Superior temporal gyrus (tissue), 1 donor: ENCODE results near the gene CCL21.

ENCODE experiments used
- DNase-seq: peaks from one replicate; pipeline ENCODE4 v3.0.0-alpha.2; 2016; ENCODE audit errors: extremely low spot score

CCL21 gene

DNA sequence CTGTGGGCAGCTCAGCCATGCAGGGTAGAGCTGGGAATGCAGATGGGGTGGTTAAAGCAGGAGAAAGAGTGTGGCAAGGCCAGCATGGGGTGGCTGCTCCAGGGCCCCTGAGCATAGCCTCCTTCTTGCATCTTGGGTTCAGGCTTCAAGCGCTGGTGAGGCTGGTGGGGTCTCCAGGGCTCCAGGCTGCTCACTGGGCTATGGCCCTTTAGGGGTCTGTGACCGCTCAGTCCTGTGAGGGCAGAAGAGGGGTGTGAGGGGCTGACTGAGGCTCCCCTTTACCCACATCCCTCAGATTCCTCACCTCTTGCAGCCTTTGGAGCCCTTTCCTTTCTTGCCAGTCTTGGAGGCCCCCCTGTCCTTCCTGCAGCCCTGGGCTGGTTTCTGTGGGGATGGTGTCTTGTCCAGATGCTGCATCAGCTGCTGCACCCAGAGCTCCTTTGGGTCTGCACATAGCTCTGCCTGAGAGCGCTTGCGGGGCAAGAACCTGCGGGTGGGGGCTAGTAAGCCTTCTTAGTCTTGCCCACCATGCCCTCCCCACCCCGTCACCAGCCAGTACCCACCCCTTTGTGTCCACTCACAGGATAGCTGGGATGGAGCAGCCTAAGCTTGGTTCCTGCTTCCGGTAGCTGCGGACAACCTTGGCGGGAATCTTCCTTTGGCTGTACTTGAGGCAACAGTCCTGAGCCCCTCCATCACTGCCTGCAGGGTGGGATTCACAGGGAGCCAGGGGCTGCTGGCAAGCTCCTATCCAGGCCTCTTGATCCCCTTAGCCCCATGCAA lies 549 bp downstream of the CCL21 start:
- DNase-seq, result no peak

- DNase-seq, result no peak
Measured at GRCh38 chr9:34707130-34707529, 2.8 kb downstream of the CCL21 start.

- DNase-seq, result peak; percentile 90
Measured at GRCh38 chr9:34701769-34702736, 7.9 kb downstream of the CCL21 start.

GRCh38 chr9:34701023-34701768 lies 8.7 kb downstream of the CCL21 start:
- DNase-seq, result peak; percentile 73

GRCh38 chr9:34694811-34695210 lies 15.1 kb downstream of the CCL21 start:
- no peak for DNase-seq

DNA sequence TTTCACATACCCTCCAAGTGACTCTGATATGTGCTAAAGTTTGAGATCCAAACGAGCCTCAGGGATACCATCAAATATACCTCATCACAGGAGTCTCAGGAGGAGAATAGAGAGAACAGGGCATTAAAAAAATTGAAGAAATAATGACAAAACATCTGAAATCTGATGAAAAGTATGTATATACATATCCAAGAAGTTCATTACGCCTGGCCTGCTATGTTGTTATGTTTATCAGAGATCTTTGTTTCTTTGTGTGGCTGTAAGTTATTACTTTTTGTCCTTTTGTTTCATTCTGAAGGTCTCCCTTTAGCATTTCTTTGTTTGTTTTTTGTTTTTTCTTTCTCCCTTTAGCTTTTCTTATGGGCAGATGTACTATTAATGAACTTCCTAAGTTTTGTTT lies 16.4 kb downstream of the CCL21 start:
- DNase-seq, result no peak

DNA sequence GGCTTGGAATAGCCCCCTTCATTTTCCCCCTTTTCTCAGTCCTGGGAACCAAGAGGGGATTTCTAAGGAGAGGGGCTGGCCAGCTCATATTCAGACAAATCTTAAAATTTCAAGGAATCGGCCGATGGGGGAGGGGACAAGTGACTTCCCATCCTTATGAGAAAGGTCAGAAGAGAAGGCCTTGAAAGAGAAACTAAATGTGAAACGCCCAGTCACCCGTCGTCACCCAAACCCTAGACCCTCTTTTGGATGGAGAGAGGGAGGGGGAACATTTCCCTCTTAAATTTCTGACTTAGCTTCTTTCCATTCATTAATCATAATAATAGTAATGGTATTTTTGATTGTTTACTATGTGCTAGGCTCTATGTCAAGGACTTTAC lies 18.0 kb downstream of the CCL21 start:
- no peak for DNase-seq

DNA sequence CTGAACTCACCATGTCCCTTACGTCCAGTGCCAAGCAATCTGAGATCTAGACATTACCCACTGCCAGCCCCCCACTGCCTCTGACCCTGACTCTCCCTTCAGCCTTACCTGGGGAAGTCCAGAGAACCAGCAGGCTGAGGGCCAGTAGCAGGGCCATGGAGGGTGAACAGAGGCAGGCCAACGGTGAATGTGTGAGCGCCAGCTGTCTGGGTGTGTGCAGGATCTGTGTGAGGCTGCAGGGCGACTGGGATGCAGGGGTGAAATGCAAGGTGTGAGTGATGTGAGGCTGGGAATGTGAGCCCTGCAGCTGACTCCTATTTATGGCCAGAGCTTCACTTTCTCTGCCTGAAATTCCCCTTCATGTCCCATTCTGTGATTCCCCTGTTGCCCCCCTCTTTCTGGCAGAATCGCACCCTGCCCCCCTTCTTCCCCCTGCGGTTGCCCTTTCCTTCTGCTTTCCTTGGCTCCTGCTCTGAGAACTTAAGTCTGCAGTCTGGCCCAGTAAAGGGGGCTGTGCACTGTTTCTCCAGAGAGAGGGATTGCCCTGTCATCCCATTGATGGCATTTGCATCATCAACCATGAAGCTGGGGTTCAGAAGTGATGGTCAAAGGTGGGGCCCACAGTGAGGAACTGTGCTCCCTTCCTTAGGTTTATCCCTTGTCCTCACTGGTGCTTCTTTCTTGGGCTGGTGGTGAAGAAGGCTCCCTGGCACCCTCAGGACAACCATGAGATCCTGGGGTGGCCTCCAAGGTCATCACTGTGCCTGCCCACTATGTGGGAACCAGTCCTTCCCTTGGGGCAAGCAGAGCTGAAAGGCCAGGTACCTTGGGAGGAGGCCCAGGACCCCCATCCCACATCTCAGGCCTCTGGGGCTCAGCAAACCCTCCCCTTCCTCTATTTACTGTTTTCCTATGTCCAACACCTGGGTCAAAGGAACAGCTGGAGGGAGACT lies 18.7 kb downstream of the CCL21 start, which contains the start of gene CCL19:
TSS of gene CCL19 (minus strand) at position 294 of the 953 bp plus-strand sequence. CDS start at position 157, 137 bp downstream.
- DNase-seq, result no peak

- no peak for DNase-seq
Measured at GRCh38 chr9:34689512-34689911, 20.4 kb downstream of the CCL21 start.

DNA sequence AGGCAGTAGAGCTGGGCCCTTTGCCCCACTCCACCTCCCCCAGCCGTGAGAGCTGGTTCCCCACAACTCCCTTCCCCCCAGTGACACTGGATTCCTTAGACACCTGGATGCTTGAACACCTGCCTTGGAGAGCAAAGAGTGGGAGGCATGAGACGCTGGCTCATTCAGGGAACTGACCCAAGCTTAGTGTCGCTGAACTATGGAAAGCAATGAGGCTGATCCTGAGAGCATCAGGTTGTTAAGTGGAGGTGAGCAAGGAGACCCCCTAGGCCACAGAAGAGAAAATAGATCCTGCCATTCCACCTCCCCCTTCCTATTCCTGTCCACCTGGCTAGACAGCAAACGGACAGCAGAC lies 20.8 kb downstream of the CCL21 start:
- no peak for DNase-seq

DNA sequence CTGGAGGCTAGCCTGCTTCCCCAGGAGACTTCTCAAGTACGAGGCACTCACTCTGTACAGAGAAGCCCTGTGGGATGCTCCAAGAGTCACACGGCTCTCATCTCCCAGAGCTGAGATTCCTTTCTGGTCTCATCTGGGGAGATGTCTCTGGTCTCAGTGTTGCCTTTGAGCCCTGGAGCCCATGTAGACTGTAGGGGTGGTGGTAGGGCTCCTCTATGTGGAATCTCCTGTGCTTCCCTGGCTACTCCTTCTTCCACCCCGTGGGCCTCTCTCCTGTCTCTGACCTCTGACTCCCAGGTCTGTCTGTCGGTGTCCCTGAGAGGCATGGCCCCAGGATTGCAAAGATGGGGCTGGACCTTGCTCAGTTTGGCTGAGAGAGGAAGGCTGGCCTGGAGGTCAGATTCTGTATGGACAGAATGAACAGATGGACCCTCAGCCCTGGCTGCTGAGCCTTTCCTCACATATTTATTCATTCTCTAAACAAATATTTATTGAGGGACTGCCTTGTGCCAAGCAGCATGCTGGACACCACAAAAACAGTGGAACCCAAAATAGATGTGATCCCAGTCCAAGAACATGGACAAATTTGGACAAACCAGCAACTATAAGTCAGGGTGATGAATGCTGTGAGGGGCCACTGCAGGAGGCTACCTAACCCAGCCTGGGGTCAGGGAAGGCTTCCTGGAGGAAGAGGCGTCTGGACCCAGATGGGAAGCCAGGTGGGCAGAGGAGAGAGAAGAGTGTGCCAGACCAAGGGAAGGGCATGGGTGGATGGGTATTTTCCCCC lies 21.4 kb downstream of the CCL21 start:
- no peak for DNase-seq

GRCh38 chr9:34687276-34688030 lies 22.5 kb downstream of the CCL21 start:
- DNase-seq, result no peak

GRCh38 chr9:34686732-34687131 lies 23.2 kb downstream of the CCL21 start:
- DNase-seq, result no peak

- no peak for DNase-seq
Measured at GRCh38 chr9:34686231-34686630, 23.7 kb downstream of the CCL21 start.

GRCh38 chr9:34685591-34685990 lies 24.3 kb downstream of the CCL21 start:
- DNase-seq, result no peak

DNA sequence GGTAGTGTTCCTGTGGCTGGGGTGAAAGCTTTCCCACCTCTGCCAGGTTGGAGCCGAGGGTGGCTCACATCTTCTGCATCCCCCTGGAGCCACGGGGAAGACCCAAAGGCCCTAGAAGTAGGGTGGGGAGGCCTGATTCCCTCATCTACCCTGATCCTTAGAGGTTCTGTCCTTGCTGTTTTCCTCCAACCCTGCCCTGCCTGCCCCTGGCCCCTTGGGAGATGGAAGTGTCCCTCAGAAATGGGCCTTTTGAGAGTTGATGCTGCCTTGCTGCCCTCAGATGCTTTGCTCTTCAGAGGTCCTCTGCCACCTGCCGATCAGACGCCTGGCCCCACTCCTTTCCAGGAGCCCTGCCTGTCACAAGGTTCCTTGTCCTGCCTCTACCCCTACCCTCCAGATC lies 25.1 kb downstream of the CCL21 start:
- DNase-seq, result no peak

DNA sequence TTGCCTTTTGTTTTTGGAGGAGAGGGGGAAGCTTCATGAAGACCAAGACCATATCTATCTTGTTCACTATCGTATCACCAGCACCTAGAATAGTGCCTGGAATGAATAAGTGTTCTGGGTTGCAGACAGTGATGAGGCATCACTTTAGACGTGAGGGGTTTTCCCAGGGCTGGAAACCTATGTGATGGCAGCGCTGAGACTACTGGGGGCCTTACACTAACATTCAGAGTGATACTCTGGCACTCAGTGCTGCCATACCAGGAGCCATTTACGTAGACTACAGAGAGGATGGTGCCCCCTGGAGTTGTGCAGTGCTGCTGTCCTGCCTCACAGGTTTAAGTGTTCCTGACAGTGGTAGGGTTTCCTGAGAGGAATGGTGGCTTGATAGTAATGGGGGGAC lies 25.8 kb downstream of the CCL21 start:
- no peak for DNase-seq

DNA sequence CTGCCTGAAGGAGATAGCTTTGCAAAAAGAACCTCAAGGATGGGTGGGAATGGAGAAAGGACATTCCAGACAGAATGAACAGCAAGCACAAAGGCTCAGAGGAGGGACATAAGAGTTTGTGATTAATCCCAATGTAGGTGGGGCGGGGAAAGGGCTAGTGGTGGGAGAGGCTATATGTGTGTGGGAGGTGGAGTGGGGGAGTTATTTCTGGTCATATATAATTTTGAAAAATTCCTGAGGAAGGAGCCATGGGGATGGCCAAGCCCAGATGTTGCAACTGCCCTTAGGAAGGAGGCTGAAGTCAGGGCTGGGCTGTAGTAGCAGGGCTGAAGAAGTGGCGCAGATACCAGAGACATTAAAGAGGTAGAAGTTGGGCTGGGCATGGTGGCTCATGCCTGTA lies 34.1 kb downstream of the CCL21 start:
- DNase-seq, result no peak

DNA sequence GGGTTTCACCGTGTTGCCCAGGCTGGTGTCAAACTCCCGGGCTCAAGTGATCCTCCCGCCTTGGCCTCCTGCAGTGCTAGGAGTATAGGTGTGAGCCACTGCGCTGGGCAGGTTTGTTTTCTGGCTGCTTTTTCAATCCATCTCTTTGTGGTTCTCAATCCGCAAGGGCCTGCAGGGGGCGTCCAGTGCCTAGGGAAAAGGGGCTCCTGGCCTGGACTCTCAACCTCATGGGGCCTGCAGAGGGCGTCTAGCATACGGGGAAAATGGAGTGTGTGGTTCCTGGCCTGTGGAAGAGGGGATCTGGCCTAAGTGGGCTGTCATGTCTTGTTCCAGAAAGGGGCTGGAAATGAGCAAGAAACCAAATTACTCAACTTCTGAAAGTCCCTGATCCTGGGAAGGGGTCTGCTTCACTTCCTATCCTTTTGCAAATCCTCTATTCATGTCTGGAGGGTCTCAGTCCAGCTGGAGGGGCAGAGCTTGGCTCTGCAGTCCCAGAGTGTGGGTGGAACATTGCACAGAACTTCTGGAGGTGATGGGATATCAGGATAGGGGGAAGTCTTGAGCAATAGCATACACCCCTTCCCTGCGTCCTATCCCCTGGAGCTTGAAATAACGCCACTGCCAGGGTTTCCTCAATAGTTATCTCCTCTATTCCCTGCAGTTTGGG lies 34.8 kb downstream of the CCL21 start:
- peak; percentile 17 for DNase-seq
